Astrocyte (in vitro differentiated cells and primary cell): ENCODE results near the gene URI1. TPM values are rescaled to one million over a fixed set of nuclear protein-coding genes. Genes with fewer than 3 reads are reported as not detected.

Experiments used
- DNase-seq: peaks from one replicate; pipeline ENCODE4 v3.0.0-alpha.2; 2010; ENCODE audit warnings: low read depth
- FAIRE-seq: peaks from 2 replicates; lab custom pipeline; 2011; peaks lifted over from hg19 to GRCh38; lab: Jason Lieb, UNC
- H2AFZ ChIP-seq: 2 replicates; pipeline ENCODE4 v1.6.0; 2012; ENCODE audit warnings: low read depth, low read length, inconsistent platforms
- H3K27ac ChIP-seq: 2 replicates; pipeline ENCODE4 v1.5.1; 2011; ENCODE audit warnings: low read depth, low read length, inconsistent platforms
- H3K27me3 ChIP-seq: 2 replicates; pipeline ENCODE4 v1.6.0; 2011; ENCODE audit warnings: low read length, inconsistent platforms; ENCODE audit not compliant: insufficient read depth
- H3K36me3 ChIP-seq: 2 replicates; pipeline ENCODE4 v1.5.1; 2011; ENCODE audit warnings: low read length, inconsistent platforms; ENCODE audit not compliant: insufficient read depth
- H3K4me1 ChIP-seq: 2 replicates; pipeline ENCODE4 v1.5.1; 2011; ENCODE audit warnings: low read length, inconsistent platforms; ENCODE audit not compliant: insufficient read depth
- H3K4me2 ChIP-seq: 2 replicates; pipeline ENCODE4 v1.6.0; 2012; ENCODE audit warnings: low read length, inconsistent platforms
- H3K4me3 ChIP-seq: 2 replicates; pipeline ENCODE4 v1.5.1; 2011; ENCODE audit warnings: low read depth, mild to moderate bottlenecking, low read length, inconsistent platforms; ENCODE audit not compliant: insufficient read depth
- H3K79me2 ChIP-seq: 2 replicates; pipeline ENCODE4 v1.6.0; 2012; ENCODE audit warnings: mild to moderate bottlenecking, low read length, inconsistent platforms; ENCODE audit not compliant: insufficient read depth
- H3K9ac ChIP-seq: 2 replicates; pipeline ENCODE4 v1.6.0; 2012; ENCODE audit warnings: mild to moderate bottlenecking, low read length, inconsistent platforms
- H3K9me3 ChIP-seq: 2 replicates; pipeline ENCODE4 v1.5.1; 2012; ENCODE audit warnings: low read depth, mild to moderate bottlenecking, low read length, inconsistent platforms; ENCODE audit not compliant: insufficient read depth
- H4K20me1 ChIP-seq: 2 replicates; pipeline ENCODE4 v1.6.0; 2012; ENCODE audit warnings: low read length, inconsistent platforms; ENCODE audit not compliant: insufficient read depth
- H3K27ac Mint-ChIP-seq: one replicate; pipeline ENCODE4 v1.8.0; 2021; ENCODE audit warnings: mild to moderate bottlenecking, mixed read lengths; ENCODE audit not compliant: unreplicated experiment
- H3K27me3 Mint-ChIP-seq: one replicate; pipeline ENCODE4 v1.8.0; 2021; ENCODE audit warnings: low read depth, mixed read lengths; ENCODE audit not compliant: unreplicated experiment
- H3K36me3 Mint-ChIP-seq: one replicate; pipeline ENCODE4 v1.8.0; 2021; ENCODE audit warnings: low read depth, mixed read lengths; ENCODE audit not compliant: unreplicated experiment
- H3K4me1 Mint-ChIP-seq: one replicate; pipeline ENCODE4 v1.8.0; 2021; ENCODE audit warnings: low read depth, mixed read lengths; ENCODE audit not compliant: unreplicated experiment
- H3K4me3 Mint-ChIP-seq: one replicate; pipeline ENCODE4 v1.8.0; 2021; ENCODE audit warnings: mild to moderate bottlenecking, moderate library complexity, mixed read lengths; ENCODE audit not compliant: unreplicated experiment
- H3K9me3 Mint-ChIP-seq: one replicate; pipeline ENCODE4 v1.8.0; 2021; ENCODE audit warnings: mild to moderate bottlenecking, mixed read lengths; ENCODE audit not compliant: unreplicated experiment
- EZH2 ChIP-seq: IDR thresholded peaks from 2 replicates; pipeline ENCODE4 v1.6.1; 2012; ENCODE audit warnings: mild to moderate bottlenecking, low read length, inconsistent platforms; ENCODE audit not compliant: insufficient read depth
- total RNA-seq: library from RNA; stranded (reverse); gene quantifications from 2 replicates; pipeline ENCODE4 v1.2.1, GENCODE V29; 2021
- TF ChIP-seq, protein P1 (sequence below): IDR thresholded peaks from 2 replicates; pipeline ENCODE4 v1.5.1; 2011; ENCODE audit warnings: low read depth, mild to moderate bottlenecking, inconsistent platforms, low read length, moderate library complexity; ENCODE audit not compliant: insufficient read depth

Gene URI1
- total RNA-seq, 1 donor from 2014 or later, result 61.4 TPM

DNA sequence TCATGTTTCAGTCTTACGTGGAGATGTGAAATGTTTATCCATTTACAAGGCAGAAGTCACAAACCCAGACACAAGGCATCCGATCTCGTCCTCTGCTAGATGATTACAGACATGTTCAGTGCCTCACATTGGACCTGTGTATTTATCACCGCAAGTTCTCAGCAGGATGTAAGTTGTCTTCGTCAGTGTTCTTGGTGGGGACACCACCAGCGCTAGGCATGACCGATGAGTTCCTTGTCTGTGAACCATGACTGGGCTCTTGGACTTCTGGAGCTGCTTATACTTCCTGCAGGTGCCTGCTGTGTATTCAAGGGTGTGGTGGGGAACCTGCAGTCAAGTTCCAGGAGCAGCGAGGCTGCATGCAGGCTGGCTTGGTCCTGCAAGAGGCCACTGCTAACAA, 105.4 kb downstream of the URI1 start:
- Histone ChIP-seq H3K4me3 (no peak overlapping the region), H3K9ac (no peak overlapping the region), H3K79me2 (no peaks in the 10 kb centered on the region), H3K4me2 (no peak overlapping the region), H4K20me1 (no peaks in the 10 kb centered on the region), H3K27ac (no peak overlapping the region), H3K27me3 (no peaks in the 10 kb centered on the region), H3K4me1 (no peaks in the 10 kb centered on the region), H3K9me3 (no peaks in the 10 kb centered on the region), H2AFZ (no peak overlapping the region), H3K36me3 (no peaks in the 10 kb centered on the region)
- no peak overlapping the region for H3K27ac Mint-ChIP-seq
- H3K9me3 Mint-ChIP-seq, result no peaks in the 10 kb centered on the region
- TF ChIP-seq, protein P1, sequence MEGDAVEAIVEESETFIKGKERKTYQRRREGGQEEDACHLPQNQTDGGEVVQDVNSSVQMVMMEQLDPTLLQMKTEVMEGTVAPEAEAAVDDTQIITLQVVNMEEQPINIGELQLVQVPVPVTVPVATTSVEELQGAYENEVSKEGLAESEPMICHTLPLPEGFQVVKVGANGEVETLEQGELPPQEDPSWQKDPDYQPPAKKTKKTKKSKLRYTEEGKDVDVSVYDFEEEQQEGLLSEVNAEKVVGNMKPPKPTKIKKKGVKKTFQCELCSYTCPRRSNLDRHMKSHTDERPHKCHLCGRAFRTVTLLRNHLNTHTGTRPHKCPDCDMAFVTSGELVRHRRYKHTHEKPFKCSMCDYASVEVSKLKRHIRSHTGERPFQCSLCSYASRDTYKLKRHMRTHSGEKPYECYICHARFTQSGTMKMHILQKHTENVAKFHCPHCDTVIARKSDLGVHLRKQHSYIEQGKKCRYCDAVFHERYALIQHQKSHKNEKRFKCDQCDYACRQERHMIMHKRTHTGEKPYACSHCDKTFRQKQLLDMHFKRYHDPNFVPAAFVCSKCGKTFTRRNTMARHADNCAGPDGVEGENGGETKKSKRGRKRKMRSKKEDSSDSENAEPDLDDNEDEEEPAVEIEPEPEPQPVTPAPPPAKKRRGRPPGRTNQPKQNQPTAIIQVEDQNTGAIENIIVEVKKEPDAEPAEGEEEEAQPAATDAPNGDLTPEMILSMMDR, result no peak
- TF ChIP-seq EZH2, result no peak
- H3K4me3 Mint-ChIP-seq, result no peak overlapping the region
- FAIRE-seq, result no peak
- H3K27me3 Mint-ChIP-seq, result no peaks in the 10 kb centered on the region
- no peaks in the 10 kb centered on the region for H3K4me1 Mint-ChIP-seq
- H3K36me3 Mint-ChIP-seq, result peaks cover 5% of the 10 kb centered on the region
- no peak for DNase-seq

DNA sequence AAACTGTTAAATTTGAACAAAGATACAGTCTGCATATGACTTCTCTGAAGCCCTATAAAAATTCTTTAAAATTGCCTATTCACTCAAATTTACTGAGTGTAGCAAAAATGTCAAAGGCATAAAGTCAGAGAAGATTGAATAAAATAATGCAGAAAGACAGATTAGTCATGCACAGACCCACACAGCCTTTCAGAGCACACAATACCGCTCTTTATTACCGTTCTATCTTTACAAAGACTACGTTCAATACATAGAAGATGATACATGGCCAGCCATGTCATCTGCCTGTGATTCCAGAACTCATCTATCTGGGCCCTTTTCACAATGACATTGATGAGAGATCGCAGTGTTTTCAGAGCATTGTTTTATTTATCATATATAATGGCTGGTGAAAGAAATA, 107.2 kb downstream of the URI1 start:
- no peaks in the 10 kb centered on the region for H3K36me3 ChIP-seq
- Mint-ChIP-seq H3K4me3 (no peak overlapping the region), H3K27me3 (no peaks in the 10 kb centered on the region), H3K36me3 (peaks cover 2% of the 10 kb centered on the region), H3K4me1 (no peaks in the 10 kb centered on the region), H3K27ac (no peak overlapping the region), H3K9me3 (no peaks in the 10 kb centered on the region)
- no peaks in the 10 kb centered on the region for H3K27me3 ChIP-seq
- no peak overlapping the region for H2AFZ ChIP-seq
- H3K27ac ChIP-seq, result no peak overlapping the region
- no peak overlapping the region for H3K4me3 ChIP-seq
- H3K79me2 ChIP-seq, result no peaks in the 10 kb centered on the region
- no peak overlapping the region for H3K4me2 ChIP-seq
- H3K9ac ChIP-seq, result no peak overlapping the region
- DNase-seq (no peak), FAIRE-seq (no peak)
- TF ChIP-seq, protein P1, result no peak
- TF ChIP-seq EZH2, result no peak
- H3K4me1 ChIP-seq, result no peaks in the 10 kb centered on the region
- H4K20me1 ChIP-seq, result no peaks in the 10 kb centered on the region
- H3K9me3 ChIP-seq, result no peaks in the 10 kb centered on the region

DNA sequence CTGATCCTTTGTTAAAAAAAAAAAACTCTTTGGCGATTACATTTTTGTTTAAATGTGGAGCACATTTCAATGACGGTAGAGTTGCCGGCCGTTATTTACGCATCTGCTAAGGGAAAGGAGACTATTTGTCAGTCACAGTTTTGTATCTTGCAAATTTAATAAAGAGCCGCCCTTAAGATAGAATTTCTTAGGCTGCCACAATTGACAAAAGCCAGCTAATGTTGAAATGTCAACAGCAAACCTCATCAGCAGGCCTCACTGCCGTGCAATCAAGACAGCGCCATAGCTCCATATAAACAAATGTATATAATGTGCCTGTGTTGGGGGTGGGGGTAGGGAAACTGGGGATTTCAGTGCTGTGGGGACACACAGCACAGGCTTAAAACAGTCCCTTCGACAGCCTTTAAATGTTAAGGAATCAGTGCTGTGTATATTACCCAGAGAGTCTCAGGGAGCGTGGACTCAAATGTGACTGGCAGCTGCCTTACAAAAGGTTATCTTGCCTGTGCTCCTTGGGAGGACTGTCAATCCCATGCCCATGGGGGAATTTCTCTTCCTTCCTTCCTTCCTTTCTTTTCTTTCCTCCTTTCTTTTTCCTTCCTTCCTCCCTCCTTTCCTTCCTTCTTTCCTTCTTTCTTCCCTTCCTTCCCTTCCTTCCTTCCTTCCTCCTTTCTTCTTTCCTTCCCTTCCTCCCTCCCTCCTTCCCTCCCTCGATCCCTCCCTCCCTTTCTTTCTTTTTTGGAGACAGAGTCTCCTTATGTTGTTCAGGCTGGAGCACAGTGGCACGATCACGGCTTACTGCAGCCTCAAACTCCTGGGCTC, 108.0 kb downstream of the URI1 start:
- Mint-ChIP-seq H3K4me3 (no peak overlapping the region), H3K36me3 (peaks cover 2% of the 10 kb centered on the region), H3K4me1 (no peaks in the 10 kb centered on the region), H3K27me3 (no peaks in the 10 kb centered on the region), H3K27ac (no peak overlapping the region), H3K9me3 (no peaks in the 10 kb centered on the region)
- FAIRE-seq (no peak), DNase-seq (no peak)
- Histone ChIP-seq H2AFZ (no peak overlapping the region), H3K4me2 (no peak overlapping the region), H4K20me1 (no peaks in the 10 kb centered on the region), H3K36me3 (no peaks in the 10 kb centered on the region), H3K9me3 (no peaks in the 10 kb centered on the region), H3K27me3 (no peaks in the 10 kb centered on the region), H3K9ac (no peak overlapping the region), H3K79me2 (no peaks in the 10 kb centered on the region), H3K4me3 (no peak overlapping the region), H3K4me1 (no peaks in the 10 kb centered on the region), H3K27ac (no peak overlapping the region)
- TF ChIP-seq, protein P1, result no peak
- no peak for TF ChIP-seq EZH2
